HG02623 (cell line): ENCODE measurements around the gene RPL27A.
A peak's percentile ranks its signal among the peaks of the same experiment; 100 is the strongest.

ENCODE experiments used
- ATAC-seq: cut with Tn5 transposase; IDR thresholded peaks from one replicate; pipeline ENCODE4 v1.9.1; 2021; ENCODE audit warnings: moderate library complexity; ENCODE audit not compliant: unreplicated experiment

RPL27A gene

DNA sequence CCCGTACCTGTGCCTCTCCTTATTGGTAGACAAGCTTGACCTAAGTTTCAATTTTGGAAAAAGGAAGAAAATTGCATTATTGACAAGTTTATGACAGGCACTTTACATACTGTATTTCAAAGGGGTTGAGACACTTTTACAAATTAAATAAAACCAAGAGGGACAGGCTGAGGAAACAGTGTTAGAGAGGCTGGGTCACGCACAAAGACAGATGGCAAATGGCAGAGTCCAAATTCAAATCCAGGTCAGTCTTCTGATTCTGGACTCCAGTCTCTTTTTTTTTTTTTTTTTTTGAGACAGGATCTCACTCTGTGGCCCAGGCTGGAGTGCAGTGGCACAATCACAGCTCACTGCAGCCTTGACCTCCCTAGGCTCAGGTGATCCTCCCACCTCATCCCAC lies 10.2 kb upstream of the RPL27A start:
- ATAC-seq, result no peak

DNA sequence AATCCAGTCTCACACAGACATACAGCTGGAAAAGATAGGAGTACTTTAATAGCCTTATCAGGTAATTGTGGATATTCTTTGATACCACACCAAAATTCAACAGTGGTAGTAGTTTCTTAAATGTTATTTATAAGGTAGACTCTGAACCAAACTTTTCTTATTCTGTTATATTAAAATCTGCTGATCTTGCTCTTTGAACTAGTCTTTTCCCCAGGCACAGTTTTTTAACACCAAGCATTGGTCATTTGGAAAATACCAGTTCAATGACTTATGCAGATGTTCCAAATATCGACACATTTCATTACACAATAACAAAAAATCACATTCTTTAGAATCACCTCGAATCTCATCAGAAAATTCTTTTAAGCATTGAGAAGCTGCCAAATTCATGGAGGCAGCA lies 7.7 kb upstream of the RPL27A start:
- ATAC-seq, result no peak

DNA sequence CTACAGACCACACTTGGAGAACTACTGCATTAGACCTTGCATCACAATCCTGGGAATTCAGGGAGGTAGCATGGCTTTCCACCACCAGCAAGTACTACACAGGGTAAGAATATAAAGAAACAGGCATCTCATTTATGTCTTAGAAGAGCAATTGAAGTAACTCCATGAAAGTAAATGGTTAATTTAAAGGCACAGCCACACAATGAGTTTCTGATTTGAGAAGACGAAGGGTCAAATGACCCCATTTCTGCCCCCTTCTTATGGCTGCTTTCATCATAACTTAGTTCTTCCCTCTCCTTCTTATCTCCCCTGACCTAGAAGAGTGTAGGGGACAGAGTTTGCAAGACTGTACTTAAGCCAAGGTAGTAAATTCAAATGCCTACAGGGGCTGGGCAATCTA lies 6.1 kb upstream of the RPL27A start:
- no peak for ATAC-seq

DNA sequence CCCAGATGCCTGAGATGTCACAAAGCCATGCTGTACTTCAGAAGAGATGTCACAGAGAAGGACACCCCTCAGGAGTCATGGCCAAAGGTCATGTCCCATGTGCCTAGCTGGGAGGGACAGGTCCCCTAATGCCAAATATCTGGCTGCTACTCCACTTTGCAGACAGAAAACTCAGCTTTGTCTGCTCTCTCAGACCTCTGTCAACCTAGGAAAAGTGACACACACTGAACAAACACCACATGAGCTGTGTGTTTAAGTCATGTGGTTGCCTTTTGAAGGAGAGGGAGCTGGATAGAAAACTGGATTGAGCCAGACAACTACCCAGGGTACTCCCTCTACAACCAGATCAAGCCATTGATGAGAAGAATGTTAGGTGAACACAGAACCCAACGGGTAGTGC lies 3.6 kb upstream of the RPL27A start:
- no peak for ATAC-seq

DNA sequence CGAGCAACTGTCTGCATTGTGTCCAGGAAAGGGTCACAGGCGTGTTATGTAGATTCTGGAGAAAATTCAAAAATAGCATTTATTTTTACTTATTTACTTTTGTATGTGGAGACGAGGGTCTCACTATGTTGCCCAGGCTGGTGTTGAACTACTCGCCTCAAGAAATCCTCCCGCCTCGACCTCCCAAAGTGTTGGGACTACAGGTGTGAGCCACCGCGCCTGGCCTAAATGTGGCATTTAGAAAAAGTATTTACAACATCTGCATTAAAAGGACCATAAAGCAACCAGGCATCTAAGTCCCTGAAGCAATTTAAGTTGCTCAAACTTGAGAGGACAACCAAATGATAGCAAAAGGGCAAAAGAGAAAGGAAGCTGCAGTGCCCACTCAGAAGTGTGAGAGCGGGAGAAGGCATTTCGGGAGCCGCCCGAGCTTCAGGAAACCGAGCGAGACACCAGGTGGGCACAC lies 722 bp upstream of the RPL27A start:
- no peak for ATAC-seq

DNA sequence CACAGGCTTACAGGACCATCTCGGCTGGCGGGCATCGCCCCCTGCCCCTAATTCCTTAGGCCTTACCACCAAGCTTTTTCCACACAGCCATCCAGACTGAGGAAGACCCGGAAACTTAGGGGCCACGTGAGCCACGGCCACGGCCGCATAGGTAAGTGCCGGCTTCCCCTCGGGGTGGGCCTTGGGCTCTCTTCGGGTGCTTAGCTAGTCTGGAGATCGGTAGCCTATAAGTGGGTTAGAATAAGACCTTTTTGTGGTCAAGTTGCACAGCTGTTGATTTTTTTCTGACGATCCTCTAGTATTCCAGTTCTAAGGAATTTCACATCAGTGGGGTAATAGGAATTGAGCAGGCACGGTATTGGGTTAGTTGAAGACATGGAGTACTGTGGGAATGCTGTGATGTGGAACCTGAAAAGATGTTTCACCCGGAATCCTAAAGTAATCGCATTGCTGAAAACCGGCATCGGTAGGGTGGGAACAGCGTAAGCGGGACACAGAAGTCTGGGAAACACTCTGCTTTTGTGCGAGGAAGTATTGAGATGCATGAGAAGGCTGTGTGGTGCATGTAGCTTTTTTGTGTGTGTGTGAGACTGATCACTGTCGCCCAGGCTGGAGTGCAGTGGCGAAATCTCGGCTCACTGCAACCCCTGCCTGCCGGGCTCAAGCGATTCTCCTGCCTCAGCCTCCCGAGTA lies 669 bp downstream of the RPL27A start:
- no peak for ATAC-seq

DNA sequence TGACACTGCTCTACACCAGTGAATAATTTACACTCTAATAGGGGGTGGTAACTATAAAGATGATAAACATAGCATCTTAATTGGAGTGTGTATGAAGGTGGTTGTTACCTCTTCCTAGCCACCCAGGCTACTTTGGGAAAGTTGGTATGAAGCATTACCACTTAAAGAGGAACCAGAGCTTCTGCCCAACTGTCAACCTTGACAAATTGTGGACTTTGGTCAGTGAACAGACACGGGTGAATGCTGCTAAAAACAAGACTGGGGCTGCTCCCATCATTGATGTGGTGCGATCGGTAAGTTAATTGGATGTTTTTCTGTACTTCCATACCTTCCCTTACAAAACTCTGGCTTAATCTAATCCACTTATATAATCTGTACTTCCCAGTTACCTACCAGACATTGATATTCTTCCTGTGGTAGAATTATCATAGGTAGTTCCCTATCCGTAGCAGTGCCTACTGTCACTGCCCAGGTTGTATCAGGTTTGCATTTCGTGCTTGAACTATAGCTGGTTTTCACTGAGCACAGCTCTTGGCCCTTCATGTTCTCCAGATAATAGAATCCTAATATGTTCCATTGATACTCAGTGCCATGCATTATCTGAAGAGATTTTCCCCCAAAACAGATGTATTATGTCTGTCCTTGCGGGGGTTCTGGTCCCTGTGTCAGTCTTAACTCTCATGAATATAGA lies 2.2 kb downstream of the RPL27A start:
- no peak for ATAC-seq

DNA sequence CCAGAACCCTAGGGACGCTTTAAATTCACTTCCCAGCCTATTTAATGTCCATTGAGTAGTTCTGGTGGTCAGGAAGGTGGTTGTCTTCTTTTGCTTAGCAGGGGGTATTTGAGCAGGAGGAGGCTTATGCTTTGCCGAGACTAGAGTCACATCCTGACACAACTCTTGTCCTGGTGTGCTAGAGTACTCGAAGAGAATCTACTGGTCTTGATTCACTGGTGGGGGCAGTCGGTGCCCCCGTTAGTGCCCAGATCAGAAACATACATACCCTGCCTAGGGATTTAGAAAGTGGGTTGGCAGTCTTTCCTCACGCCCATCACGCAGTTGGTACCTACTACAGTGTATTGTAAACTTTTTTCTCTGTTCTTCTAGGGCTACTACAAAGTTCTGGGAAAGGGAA lies 2.7 kb downstream of the RPL27A start:
- no peak for ATAC-seq

DNA sequence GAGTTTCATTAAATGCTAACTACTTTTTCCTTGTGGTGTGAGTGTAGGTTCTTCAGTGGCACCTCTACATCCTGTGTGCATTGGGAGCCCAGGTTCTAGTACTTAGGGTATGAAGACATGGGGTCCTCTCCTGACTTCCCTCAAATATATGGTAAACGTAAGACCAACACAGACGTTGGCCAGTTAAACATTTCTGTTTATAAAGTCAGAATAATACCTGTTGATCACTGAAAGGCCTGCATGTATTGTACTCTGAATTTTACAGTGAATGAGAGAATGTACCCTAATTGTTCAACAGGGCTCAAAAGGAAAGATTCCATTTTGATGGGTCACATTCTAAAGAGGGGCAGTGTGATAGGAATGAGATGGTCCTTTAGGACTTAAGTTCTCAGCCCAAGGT lies 3.2 kb downstream of the RPL27A start:
- ATAC-seq, result no peak

DNA sequence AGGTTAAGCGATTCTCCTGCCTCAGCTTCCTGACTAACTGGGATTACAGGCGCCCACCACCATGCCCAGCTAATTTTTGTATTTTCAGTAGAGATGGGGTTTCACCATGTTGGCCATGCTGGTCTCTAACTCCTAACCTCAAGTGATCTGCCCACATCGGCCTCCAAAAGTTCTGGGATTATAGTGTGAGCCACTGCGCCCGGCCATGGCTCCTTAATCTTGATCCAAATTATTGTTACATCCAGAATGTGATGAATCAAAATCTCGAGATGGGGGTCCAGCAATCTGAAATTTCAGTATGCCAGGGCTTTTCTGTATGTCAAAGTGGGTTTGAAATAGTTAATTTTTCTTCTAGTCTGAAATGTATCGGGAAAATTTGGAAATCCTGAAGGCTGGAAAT lies 3.7 kb downstream of the RPL27A start:
- ATAC-seq, result no peak

DNA sequence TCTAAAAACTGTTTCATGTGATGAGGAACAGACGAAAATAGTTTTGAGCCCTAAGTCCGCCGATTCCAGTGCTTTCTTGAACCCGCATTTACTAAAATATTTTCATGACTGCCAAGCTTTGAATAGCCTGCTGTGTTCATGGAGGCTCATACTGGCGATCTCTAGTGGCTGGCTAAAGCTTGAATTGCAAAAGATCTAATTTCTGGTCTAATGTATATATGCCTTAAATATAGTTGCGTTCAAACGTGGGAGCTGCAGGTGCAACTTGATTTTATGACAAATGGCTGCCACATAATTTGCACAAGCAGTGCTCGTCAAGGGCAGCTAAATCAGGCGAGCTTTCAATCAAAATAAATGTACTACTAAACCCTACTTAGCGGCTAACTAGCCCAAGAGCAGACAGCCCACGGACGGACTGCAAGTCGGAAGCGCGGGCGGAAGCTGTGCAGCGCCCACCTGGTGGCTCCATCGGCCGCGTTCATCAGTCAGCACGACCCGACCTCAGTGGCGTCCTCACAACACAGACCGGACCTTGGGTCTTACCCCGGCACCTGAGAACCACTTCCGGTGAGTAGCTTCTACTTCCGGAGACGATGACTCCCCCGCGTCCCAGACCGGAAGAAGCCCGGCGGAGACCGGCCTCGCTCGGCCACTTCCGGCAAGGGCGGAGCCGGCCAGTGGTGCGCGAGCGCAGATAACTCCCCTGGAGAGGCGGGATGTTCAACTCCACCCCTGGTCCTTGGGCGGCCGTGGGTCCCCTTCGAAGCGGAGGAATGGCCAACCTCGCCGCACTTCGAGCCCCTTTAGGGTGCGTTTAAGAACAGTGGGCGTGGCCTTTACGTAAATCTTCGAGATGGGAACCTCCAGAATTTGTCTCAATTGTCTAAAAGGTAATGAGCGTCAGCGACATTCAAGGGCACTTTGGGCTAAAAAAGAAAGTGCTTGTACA lies 6.1 kb downstream of the RPL27A start:
- peak; percentile 93 for ATAC-seq

DNA sequence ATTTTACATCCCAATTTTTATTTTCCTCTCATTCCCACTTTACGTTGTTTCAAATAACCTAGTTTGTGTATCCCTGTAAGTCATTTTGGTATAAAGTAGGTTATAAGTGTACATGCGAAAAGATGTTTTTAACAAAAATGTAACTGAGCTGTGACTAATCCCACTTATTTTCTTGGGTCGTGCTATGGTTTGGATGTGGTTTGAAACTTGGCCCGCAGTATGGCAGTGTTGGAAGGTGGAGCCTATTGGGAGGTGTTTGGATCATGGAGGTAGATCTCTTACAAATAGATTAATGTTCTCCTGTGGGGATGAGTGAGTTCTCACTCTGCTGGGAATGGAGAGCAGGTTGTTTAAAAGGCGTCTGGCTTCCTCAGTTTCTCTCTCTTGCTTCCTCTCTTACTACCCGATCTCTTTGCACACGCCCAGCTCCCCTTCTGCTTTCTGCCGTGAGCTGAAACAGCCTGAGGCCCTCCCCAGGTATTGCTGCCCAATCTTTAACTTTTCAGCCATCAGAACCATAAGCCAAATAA lies 7.2 kb downstream of the RPL27A start:
- no peak for ATAC-seq

DNA sequence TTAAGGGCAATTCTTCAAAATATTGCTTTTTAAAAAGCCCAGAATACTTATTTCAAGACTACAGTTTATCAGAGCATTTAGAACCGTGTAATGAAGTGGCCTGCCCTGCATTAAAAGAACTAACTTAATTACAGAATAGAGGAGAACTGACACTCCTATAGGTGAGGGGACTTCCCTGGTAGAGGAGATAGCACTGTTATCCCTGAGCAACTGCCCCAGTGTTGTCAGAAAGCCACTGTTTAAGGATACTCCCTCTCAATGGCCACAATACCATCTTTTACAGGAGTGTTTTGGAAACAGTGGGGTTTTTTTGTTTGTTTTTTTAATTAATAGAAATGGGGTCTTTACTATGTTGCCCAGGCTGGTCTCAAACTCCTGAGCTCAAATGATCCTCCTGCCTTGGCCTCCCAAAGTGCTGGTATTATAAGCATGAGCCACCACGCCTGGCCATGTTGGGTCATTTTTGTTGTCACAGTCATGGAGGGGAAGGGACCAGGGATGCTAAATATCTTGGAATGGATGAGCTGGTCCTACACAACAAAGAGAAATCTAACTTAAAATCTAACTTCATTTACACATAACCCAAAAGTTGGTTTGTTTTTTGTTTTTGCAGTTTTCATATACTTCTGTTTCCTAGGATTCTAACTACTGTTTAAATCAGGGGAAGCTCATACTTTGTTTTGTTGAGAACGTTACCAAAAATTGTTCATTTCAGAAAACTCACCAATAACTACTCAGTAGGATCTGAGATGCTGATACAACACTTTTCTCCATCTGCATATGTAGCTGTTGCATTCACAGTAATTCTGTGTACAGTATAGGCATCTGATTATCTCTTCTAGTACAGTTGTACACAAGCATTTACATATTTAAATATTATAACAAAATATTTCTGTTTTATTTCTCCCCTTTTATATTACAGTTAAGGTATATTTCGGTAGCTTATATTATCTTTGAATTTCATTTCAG lies 8.1 kb downstream of the RPL27A start:
- ATAC-seq, result no peak

DNA sequence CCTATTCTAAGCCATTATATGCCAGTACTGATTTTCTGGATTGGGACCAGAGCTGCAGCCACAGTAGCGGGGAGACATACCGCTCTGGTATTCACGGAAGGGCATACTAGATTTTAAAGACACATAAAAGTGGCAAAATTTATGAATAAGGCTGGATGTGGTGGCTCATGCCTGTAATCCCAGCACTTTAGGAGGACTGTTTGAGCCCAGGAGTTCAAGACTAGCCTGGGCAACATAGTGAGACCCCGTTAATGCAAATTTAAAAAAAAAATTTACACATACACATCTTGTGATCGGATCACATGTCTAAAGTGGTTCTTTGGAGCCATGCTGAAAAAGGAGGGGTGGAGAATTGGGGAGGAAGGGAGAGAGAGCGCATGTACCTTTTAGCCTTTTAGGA lies 9.0 kb downstream of the RPL27A start:
- ATAC-seq, result no peak

DNA sequence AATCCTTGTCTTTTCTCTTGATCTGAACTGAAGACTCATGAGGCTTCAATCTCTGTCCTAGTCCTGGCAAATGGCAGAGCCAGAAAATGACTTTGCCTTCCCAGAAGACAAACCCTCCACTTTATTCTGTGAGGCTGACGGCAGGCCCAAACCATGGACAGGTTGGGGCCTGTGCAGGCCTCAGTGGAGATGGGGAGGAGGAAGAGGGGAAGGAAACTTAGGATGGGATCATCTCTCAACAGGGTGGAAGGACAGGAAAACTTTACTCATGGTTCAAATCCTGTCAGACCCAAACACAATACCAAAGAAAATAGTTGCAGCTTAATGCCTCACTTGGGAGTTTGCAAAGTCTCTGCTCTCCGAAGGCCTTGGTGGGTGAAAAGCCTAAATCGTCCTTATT lies 9.8 kb downstream of the RPL27A start:
- ATAC-seq, result no peak

DNA sequence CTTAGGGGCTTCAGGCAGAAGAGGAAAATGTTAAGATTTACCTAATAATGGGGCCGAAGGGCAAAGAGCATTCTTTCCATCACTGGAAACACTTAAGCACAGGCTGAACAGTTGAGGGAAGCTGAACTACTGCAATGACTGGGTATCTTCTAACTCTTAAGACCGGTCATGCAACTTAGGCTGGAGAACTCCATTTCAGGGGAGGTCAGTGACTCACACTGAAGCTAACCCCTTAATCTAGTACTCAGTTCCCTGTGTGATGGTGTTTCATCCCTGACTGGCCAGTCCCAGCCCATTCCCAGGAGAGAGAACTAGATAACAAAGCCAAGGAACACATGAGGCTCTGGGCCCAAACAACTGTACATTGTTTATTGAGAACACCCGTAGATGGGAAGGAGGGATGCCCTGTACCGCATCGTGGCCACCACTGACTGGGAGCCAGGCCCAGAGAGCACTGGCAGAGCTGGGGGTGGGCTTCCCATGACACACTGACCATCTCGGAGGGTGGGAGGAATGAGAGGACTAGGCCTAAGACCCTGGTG lies 10.5 kb downstream of the RPL27A start:
- ATAC-seq, result no peak

DNA sequence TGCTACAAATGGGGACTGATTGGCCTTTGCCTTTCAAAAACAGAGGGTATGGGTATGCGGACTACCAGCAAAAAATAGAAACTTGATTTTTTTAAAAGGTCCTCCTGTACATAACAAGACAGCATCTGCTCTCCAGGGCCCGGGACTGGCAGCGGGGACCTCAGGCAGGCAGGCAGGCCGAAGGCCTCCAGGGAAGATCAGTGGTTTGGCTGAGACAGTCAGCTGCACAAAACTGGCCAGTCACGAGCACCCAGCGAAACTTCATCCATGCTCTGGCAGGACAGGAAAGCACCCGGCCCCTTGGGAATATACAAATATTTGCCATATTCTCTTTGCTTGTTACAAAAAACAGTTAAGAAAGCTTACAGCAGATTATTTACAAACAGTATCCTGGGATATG lies 11.0 kb downstream of the RPL27A start:
- ATAC-seq, result no peak

DNA sequence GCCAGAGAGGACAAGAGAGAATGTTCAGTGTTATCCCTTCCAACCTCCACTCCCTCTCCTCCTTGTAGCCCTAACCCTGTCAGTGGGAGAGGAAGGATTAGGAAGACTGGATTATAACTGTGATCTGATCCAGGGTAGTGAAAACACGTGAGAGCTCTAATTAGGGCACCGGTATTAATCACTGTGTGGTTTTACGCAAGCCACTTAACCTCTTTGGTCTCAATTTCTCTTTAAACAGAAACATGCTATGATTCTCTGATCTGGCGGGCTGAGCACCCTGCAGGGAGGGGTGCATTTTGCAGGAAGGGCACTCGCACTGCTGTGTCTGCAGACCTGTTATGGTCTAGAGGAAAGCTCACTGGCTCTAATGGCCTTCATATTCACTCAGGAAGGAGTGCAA lies 11.5 kb downstream of the RPL27A start:
- no peak for ATAC-seq

DNA sequence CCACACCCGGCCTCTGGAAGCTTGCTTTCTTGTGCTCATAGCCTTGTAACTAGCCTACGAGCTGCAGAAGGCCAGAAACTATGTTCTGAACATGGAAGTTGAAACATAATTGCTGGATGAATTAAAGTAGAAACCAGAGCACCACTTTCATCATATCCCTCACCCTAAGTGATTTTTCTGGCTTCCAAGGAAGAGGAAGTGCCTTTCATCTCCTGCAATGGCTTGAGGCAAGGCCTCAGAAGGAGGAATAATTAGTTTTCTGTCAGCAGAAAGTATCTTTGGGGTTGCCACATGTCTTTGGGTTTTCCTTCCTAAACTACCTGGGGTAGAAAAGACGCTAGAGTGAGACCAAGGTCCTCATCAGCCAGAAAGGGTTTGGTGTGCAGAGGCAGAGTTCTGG lies 14.5 kb downstream of the RPL27A start:
- no peak for ATAC-seq

DNA sequence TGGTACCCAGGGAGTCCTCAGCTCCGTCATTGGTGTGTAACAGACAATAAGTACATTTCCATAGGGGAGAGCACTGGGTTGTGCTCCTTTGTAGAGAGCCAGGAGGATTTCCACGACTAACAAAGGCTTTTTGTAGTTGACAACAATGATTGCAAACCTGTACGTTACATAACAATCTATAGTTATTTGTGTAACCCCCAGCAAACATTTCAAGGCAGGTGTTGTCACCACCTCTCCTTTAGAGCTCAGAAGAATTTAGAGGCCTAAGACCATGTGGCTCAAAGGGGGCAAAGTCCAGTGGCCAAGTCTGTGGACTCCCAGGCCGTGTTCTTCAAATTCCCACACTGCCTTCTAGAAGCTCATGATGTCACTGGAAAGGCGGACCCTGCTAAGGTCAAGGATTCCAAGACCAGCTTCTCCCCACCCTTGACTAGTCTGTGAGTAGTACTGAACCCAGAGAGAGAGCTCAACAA lies 15.8 kb downstream of the RPL27A start:
- no peak for ATAC-seq
